Central memory CD8-positive, alpha-beta T cell (primary cell): ENCODE measurements around the gene AUH.
"Not testable (repeated sequence)": the region's sequence is repeated elsewhere in the genome, so short reads cannot be mapped to it uniquely, and the experiment has no call there.

Source experiments
- ATAC-seq: fragments of 150-1000 bp; cut with Tn5 transposase; replicated peaks from 2 replicates; pipeline ENCODE4 v1.10.0; 2022; ENCODE audit warnings: mild to moderate bottlenecking, moderate FRiP score, moderate number of reproducible peaks; ENCODE audit not compliant: poor library complexity, severe bottlenecking; ENCODE audit errors: extremely low read depth
- DNase-seq, 2 donors: peaks; one replicate each; pipeline ENCODE4 v3.0.0; 2021; ENCODE audit warnings: low spot score in 2 of 2
- H3K27ac Mint-ChIP-seq: one replicate; pipeline ENCODE4 v1.8.0; 2022; ENCODE audit warnings: low read depth, mild to moderate bottlenecking, moderate library complexity, mixed read lengths
- H3K27me3 Mint-ChIP-seq: one replicate; pipeline ENCODE4 v1.8.0; 2022; ENCODE audit warnings: mixed read lengths
- H3K36me3 Mint-ChIP-seq: one replicate; pipeline ENCODE4 v1.8.0; 2022; ENCODE audit warnings: mild to moderate bottlenecking, moderate library complexity, mixed read lengths; ENCODE audit not compliant: insufficient read depth
- H3K4me1 Mint-ChIP-seq: one replicate; pipeline ENCODE4 v1.8.0; 2022; ENCODE audit warnings: mixed read lengths
- H3K4me3 Mint-ChIP-seq: one replicate; pipeline ENCODE4 v1.8.0; 2022; ENCODE audit warnings: mild to moderate bottlenecking, moderate library complexity, mixed read lengths
- H3K9me3 Mint-ChIP-seq: one replicate; pipeline ENCODE4 v1.8.0; 2022; ENCODE audit warnings: mixed read lengths

Gene AUH

DNA sequence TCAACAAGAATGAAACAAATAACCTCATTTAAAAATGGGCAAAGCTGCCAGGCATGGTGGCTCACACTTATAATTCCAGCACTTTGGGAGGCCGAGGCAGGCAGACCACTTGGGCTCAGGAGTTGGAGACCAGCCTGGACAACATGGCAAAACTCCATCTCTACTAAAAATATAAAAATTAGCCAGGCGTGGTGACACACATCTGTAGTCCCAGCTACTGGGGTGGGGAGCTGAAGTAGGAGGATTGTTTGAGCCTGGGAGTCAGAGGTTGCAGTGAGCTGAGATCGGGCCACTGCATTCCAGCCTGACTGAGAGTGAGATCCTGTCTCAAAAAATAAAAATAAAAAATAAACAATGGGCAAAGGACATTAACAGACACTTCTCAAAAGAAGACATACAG lies 8.3 kb upstream of the AUH start:
- not testable (repeated sequence) for ATAC-seq, H3K9me3 Mint-ChIP-seq, H3K36me3 Mint-ChIP-seq, H3K27ac Mint-ChIP-seq, DNase-seq, H3K4me1 Mint-ChIP-seq, H3K4me3 Mint-ChIP-seq
- peaks cover 19% of the 10 kb centered on the region for H3K27me3 Mint-ChIP-seq

DNA sequence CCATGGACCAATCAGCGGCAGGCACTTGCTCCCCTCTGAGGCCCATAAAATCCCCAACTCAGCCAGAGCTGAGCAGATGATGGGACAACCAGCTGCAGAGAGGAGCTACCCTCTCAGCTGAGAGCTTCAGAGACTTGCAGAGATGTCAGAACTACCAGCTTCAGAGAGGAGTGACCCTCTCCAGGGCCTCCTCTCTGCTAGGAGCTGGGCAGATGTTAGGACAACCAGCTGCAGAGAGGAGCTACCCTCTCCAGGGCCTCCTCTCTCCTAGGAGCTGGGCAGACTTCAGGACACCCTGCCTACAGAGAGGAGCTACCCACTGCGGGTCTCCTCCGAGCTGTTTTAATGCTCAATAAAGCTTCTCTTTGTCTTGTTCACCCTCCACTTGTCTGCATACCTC lies 3.0 kb upstream of the AUH start:
- peaks cover 5% of the 10 kb centered on the region for H3K36me3 Mint-ChIP-seq
- H3K4me3 Mint-ChIP-seq, result no peak overlapping the region
- peaks cover 17% of the 10 kb centered on the region for H3K27me3 Mint-ChIP-seq
- peaks cover 24% of the 10 kb centered on the region for H3K4me1 Mint-ChIP-seq
- no peak for ATAC-seq
- H3K9me3 Mint-ChIP-seq, result no peaks in the 10 kb centered on the region
- no peak overlapping the region for H3K27ac Mint-ChIP-seq
- no peak for DNase-seq

DNA sequence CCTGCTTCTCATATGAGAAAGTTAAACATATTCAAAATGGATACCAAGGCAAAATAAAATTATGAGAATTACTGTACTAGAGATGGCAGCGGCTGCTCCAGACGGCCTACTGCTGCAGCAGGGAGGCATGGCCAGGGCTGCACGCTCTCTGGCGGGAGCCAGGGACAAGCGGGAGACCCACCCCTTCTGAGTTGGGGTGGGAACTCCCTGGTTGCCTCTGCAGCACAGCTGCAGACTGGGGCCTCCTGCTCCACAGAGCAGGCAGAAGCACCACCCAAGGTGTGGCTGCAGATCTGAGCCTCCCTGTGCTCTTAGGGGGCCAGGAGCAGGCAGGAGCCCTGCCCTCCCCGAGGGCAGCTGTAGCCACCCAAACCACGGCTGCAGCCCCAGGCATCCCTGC lies 2.3 kb upstream of the AUH start:
- Mint-ChIP-seq H3K27me3 (peaks cover 12% of the 10 kb centered on the region), H3K27ac (no peak overlapping the region), H3K4me3 (no peak overlapping the region), H3K36me3 (peaks cover 5% of the 10 kb centered on the region), H3K9me3 (no peaks in the 10 kb centered on the region), H3K4me1 (peaks cover 31% of the 10 kb centered on the region)
- DNase-seq (no peak), ATAC-seq (no peak)

DNA sequence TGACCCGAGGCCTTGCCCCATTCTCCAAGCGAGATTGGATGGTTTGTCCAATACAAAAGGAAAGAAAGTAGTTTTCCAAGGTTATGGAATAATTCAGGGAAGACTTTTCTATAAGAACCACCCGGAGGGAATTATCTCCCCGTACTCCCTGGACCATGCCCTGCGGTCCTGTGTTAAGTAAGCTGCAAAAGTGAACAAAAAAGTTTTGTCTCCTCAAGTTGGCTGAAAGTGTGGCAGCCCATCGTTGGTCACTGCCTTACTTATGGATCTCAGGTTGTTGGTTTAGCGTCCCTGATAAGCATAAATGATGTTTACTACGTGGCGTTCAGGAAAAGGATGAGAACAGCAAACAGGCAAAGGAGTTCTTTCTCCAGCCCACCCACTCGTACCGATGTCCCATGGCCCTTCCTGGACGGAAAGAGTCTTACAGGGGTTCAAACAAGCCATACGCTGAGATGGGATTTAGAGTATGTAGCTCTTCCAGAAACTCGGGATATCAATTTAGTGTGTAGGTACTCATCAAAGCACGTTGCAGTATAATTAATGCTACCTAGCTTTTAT lies 413 bp upstream of the AUH start:
- ATAC-seq, result no peak
- peak overlapping the region; percentile 73 for H3K27ac Mint-ChIP-seq

DNA sequence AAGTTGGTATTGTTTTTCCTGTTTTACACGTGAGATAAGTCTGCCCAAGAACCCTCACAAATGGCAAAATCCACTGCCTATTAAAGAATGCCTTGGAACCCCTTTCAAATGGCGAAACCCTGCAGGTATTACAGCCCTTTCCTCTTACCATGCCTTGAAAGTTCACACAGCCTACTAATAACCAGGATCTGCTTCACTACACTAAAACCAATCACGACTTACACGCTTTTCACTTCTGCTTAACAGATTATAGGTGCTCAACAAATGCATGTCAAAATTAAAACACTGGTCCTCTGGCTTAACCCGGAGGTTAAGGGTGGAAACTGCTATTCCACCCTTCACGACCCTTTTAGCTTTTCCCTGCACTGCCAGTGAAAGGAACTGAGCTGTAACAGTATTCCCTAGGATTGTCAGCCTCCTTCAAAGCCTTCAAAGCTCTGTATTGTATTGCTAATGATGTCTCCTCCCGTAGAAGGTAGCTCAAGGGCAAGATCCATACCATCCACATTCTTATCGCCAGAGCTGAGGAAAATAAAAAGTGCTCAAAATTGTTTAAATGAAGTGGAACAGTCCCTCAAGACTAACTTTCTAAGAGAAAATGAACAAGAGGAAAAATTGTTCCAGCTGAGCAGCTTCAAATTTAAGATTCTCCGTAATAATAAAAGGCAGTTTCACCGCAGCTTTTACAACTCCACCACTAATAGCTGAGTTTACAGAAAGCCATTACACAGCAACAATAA lies 997 bp downstream of the AUH start:
- no peak for ATAC-seq
- peaks cover 58% of the 10 kb centered on the region for H3K4me1 Mint-ChIP-seq
- peaks cover 10% of the 10 kb centered on the region for H3K36me3 Mint-ChIP-seq
- H3K9me3 Mint-ChIP-seq, result no peaks in the 10 kb centered on the region
- peak overlapping the region; percentile 73 for H3K27ac Mint-ChIP-seq
- DNase-seq, result no peak
- no peaks in the 10 kb centered on the region for H3K27me3 Mint-ChIP-seq
- H3K4me3 Mint-ChIP-seq, result peak overlapping the region; percentile 95

More for the DNA sequence above, 413 bp upstream of the AUH start:
- peaks cover 6% of the 10 kb centered on the region for H3K36me3 Mint-ChIP-seq
- no peaks in the 10 kb centered on the region for H3K27me3 Mint-ChIP-seq
- H3K4me1 Mint-ChIP-seq, result peaks cover 48% of the 10 kb centered on the region
- no peak for DNase-seq
- peak overlapping the region; percentile 95 for H3K4me3 Mint-ChIP-seq
- H3K9me3 Mint-ChIP-seq, result no peaks in the 10 kb centered on the region

DNA sequence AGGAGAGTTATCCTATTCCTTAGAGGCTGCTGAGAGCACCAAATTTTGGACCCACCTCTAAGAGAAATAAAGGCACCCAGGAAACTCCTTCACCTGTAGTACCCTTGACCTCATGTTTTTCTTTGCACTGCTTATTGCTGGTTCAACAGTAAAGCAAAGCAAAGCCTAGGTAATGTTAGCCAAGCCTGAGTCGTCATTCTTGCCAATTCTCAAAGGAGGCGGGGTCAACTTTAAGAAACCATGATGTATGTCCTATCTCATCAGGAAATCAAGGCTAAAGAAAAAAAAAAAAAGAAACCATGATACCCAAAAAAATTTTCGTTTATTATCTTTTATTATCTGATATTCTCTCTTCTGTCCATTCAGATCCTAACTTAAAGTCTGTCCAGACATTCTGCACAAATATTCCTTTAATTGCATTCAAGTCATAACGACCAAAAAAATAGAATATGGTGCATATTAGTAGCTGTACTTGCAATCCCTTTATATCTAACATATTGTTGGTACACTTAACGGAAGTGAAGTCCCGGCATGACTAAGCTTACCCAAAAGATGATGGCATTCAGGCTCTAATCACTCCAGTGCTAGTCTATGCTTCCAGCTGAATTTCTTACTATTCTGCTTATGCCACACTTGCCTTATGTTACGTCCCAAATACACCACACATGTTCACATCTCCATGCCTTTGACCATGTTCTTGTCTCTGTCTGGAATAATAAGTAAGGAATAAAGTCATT lies 1.8 kb downstream of the AUH start:
- Mint-ChIP-seq H3K36me3 (peaks cover 18% of the 10 kb centered on the region), H3K27me3 (no peaks in the 10 kb centered on the region), H3K4me3 (peak overlapping the region; percentile 95), H3K27ac (peak overlapping the region; percentile 73), H3K4me1 (peaks cover 58% of the 10 kb centered on the region), H3K9me3 (no peaks in the 10 kb centered on the region)
- ATAC-seq (no peak), DNase-seq (no peak)

DNA sequence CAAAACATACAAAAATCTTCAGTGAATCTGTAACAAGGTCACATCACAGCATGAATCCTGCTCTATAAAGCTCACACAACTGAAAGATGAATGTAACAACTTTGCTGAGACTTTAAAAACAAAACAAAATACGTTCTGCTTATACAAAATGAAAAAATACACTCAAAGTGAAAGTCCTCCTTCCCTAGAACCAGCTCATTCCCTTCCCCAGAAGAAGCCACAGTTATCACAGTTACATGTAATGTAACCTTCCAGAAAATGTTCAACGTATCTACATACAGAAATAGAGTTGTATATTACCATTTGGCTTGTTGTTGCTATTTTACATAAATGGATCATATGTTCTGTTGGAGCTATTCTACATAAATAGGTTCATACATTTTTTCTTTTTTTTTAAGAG lies 2.6 kb downstream of the AUH start:
- no peaks in the 10 kb centered on the region for H3K9me3 Mint-ChIP-seq
- no peak for ATAC-seq
- H3K4me1 Mint-ChIP-seq, result peaks cover 58% of the 10 kb centered on the region
- H3K4me3 Mint-ChIP-seq, result no peak overlapping the region
- H3K27ac Mint-ChIP-seq, result no peak overlapping the region
- no peak for DNase-seq
- no peaks in the 10 kb centered on the region for H3K27me3 Mint-ChIP-seq
- peaks cover 25% of the 10 kb centered on the region for H3K36me3 Mint-ChIP-seq

DNA sequence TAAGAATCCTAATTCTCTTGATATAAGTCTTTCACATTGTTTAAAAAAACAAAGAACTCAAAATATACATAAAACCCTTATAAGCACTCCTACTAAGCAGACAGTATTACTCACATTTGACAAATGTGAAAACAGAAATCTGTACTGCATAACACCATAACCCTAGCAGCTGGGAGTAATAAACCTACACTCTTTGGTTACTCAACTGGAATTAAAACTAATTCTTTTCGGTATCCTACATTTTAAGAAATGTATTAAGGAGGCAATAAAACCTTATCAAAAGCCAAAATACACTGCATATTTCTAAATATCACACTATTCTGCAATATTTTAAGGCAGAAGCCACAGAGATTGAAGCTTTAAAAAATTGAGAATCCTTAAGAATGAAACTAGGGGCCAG lies 6.8 kb downstream of the AUH start:
- Mint-ChIP-seq H3K9me3 (no peaks in the 10 kb centered on the region), H3K4me3 (no peak overlapping the region), H3K4me1 (peaks cover 36% of the 10 kb centered on the region), H3K36me3 (peaks cover 31% of the 10 kb centered on the region), H3K27ac (no peak overlapping the region), H3K27me3 (no peaks in the 10 kb centered on the region)
- DNase-seq (no peak), ATAC-seq (no peak)

DNA sequence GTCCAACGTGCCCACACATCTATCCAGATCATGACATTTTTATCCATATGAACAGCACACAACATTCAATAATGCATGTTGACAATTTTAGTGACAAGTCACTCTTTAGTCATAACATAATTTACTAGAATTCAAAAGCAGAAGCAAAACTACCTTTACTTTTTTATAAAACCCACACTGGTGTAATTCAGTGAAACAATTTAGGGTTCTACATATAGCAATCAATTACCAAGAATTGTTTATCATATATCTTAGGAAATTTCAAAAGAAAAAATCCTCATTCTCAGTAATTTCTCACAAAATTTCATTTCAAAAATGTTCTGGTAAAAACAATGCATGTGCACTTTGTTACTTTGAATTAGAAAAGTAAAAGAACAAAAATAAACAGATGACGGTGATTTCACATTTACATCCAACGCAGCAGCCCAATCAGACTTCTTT lies 12.6 kb downstream of the AUH start:
- H3K27ac Mint-ChIP-seq, result peak overlapping the region; percentile 21
- no peak overlapping the region for H3K4me3 Mint-ChIP-seq
- H3K36me3 Mint-ChIP-seq, result peaks cover 11% of the 10 kb centered on the region
- no peak for DNase-seq
- peaks cover 9% of the 10 kb centered on the region for H3K4me1 Mint-ChIP-seq
- no peak for ATAC-seq
- H3K27me3 Mint-ChIP-seq, result no peaks in the 10 kb centered on the region
- no peaks in the 10 kb centered on the region for H3K9me3 Mint-ChIP-seq

DNA sequence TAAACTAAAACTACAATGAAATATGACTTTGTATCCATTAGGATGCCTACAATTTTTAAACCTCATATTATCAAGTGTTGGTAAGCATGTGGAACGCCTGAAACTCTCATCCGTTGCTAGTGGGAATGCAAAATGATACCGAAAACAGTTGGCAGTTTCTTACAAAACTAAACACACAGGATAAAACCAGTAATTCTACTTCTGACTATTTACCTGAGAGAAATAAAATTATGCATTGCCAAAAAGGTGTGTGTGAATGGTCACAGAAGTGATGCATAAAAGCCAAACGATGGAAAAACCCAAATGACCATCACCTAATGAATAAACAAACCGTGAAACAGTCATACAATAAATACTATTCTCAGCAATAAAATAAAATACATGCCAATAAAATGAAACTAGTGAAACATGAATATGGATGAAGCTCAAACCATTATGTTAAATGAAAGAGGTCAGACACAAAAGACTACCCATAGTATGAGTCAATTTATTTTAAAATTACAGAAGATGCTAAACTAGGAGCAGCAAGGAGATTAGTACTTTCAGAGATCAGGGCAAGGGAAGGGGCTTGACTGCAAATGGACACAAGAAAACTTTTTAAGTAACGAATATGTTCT lies 13.4 kb downstream of the AUH start:
- no peak overlapping the region for H3K4me3 Mint-ChIP-seq
- H3K27me3 Mint-ChIP-seq, result no peaks in the 10 kb centered on the region
- H3K27ac Mint-ChIP-seq, result no peak overlapping the region
- no peak for DNase-seq
- ATAC-seq, result no peak
- no peaks in the 10 kb centered on the region for H3K9me3 Mint-ChIP-seq
- H3K36me3 Mint-ChIP-seq, result peaks cover 8% of the 10 kb centered on the region
- H3K4me1 Mint-ChIP-seq, result peaks cover 12% of the 10 kb centered on the region

DNA sequence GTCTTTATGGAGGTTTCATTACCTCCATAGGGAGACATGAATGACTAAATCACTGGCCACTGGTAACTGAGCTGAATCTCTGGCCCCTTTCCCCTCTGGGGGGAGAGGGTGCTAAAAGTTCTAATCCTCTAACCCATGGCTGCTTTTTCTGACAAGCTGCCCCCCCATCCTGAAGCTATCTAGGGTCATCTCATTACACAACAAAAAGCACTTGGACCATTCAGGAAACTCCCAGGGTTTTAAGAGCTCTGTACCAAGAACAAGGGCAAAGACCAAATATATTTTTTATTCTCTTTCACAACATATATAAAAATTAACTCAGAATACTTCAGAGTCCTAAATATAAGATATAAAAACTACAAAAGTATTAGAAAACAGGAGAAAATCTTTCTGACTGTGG lies 14.3 kb downstream of the AUH start:
- Mint-ChIP-seq H3K27ac (no peak overlapping the region), H3K4me3 (no peak overlapping the region), H3K4me1 (peaks cover 12% of the 10 kb centered on the region), H3K27me3 (no peaks in the 10 kb centered on the region), H3K9me3 (no peaks in the 10 kb centered on the region), H3K36me3 (peaks cover 10% of the 10 kb centered on the region)
- no peak for ATAC-seq
- DNase-seq, result no peak

DNA sequence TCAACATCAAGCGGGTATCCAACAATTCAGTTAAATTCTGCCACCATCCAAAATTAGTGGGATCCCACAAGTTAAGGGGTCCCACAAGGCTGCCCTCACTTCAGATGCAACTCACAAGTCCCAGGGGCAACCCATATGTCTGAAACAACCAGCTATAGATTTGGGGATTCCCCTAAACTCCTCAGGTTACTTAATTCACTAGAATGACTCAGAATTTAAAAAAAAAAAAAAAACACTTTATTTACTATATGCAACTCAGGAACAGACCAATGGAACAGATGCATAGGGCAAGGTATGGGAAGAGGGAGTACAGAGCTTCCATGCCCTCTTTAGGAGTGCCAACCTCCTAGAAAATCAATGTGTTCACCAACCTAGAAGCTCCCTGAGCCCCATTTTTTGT lies 15.1 kb downstream of the AUH start:
- Mint-ChIP-seq H3K27me3 (no peaks in the 10 kb centered on the region), H3K4me1 (peaks cover 19% of the 10 kb centered on the region), H3K27ac (no peak overlapping the region), H3K4me3 (no peak overlapping the region), H3K36me3 (peaks cover 13% of the 10 kb centered on the region), H3K9me3 (no peaks in the 10 kb centered on the region)
- DNase-seq, result no peak
- ATAC-seq, result no peak
